Kidney capillary endothelial cell (primary cell): ENCODE results near the gene STIP1.
"Not testable (repeated sequence)": the region's sequence is repeated elsewhere in the genome, so short reads cannot be mapped to it uniquely, and the experiment has no call there.

ENCODE experiments used
- DNase-seq: peaks from one replicate; pipeline ENCODE4 v3.0.0-alpha.2; 2018; ENCODE audit warnings: low spot score

STIP1 gene

DNA sequence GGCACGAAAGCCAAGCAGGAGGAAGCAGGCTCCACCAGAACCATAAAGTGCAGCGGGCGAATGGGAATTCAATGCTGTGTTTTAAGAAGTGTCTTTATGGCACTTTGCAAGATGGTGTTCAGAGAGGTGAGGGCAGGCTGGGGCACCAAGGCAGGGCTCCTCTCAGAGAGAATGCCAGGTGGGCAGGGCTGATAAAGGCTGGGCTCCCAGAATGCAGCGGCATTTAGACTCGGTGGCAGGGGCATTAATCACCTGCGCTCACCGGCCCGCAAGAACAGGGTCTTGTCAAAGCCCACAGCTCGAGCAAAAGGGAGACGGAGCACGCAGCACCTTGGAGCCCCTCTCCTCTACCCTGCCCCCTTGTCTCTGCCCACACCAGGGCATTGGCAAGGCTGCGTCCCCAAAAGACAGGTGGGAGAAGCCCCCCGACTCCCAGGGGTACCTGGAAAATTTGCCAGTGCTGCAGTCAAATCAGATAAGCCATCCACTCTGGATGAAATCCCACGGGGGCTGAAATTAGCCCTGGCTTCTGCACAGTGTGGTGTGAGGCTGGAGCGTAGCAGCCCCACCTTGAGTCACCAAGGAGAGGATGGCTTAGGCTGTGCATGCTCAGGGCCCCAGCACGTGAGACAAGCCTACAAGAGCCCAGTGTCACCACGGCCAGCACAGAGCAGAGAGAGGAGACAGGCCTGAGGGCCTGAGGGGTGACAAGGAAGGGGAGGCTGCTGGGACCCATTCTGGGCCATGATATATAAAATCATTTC lies 28.2 kb upstream of the STIP1 start:
- no peak for DNase-seq

DNA sequence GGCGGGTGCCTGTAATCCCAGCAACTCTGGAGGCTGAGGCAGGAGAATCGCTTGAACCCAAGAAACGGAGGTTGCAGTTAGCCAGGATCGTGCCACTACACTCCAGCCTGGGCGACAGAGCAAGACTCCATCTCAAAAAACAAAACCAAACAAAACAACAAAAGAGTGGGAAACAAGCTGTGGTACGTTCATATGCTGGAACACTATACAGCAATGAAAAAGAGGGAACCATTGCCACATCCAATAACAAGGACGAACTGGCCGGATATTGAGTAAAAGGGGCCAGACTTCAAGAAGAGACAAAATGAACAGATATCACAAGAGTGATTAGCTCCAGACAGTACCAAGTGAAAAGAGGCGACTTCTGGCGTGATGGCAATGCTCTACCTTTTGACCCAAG lies 24.9 kb upstream of the STIP1 start:
- DNase-seq: no peak

DNA sequence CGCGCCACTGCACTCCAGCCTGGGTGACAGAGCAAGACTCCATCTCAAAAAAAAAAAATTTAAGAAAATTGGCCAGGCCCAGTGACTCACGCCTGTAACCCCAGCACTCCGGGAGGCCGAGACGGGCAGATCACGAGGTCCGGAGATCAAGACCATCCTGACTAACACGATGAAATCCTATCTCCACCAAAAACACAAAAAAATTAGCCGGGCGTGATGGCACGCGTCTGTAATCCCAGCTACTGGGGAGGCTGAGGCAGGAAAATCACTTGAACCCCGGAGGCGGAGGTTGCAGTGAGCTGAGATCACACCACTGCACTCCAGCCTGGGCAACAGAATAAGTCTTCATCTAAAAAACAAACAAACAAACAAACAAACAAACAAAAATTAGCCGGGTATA lies 23.2 kb upstream of the STIP1 start:
- DNase-seq: not testable (repeated sequence)

DNA sequence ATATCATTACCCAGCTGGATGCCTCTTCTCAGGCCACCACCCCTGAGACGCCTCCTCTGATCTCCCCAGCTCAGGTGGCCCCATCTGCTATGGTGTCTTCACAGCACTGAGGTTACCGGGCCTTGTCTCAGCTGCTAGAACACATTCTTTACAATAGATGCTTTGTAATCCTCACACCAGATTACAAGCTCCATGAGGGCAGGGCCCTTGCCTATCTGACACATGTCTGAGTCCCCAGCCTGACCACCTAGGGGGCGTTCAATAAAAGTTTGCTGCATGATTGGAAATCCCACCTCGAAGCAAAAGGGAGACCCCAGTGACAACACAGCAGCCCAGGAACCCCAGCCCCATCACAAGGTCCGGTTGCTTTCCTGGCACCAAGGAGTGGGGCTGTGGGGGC lies 22.0 kb upstream of the STIP1 start:
- DNase-seq: no peak

DNA sequence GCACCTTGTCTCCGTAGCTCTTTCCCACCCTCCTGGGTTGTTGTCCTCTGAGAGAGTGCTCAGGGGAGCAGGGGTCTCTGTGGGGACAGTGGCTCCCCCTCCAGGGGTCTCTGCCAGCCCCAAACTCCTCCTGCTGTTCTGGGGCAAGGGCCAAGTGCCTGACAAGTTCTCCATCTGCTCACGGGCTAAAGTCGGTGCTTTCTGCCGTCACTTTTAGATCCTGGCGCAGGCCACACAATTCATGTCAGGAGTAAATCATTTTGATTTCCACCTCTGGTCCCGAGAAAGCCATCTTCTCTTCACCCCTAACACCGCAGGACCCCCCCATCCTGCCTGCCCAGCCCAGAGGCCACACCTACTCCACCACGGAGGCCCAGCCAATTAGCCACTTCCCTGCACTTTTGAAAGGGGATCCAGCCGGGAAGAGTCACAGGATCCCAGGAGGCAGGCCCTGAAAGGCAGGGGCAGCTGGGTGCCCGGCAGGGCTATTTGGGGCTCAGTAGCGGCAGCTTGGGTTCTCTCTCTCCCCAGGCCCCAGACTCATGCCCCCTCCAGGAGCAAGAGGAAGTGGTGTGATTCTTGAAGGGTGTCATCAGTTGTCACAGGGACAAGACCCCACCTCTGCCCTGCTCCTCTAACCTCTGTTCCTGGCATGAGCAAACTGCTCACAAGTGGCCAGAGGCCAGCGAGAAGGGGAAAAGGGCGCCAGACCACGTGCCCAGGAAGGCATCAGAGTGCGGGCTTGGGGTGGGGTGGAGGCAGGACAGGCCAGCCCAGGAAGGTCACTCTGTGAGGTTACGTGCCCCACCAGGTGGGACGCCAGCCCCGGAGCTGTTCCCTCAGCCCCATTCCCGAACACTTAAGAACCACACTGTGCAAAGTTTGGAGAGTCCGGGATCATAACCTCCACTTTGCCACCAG lies 21.3 kb upstream of the STIP1 start:
- no peak for DNase-seq

DNA sequence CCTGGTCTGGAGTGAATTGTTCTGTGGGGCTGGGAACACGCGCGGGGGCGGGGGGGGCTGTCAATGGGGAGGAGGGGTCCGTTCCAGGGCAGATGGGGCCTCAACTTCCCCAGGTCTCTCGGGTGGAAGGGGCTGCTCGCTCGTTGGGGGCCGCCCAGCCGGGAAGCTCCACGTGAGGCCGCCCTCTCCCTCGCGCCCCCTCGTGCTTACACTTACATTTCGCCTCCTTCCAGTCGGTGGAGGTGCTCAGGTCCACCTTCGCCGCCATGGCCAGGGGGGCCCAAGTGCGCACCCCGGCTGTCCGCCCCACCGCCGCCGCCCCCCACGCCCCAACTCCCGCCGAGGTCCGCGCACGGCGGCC lies 20.5 kb upstream of the STIP1 start:
- no peak for DNase-seq

DNA sequence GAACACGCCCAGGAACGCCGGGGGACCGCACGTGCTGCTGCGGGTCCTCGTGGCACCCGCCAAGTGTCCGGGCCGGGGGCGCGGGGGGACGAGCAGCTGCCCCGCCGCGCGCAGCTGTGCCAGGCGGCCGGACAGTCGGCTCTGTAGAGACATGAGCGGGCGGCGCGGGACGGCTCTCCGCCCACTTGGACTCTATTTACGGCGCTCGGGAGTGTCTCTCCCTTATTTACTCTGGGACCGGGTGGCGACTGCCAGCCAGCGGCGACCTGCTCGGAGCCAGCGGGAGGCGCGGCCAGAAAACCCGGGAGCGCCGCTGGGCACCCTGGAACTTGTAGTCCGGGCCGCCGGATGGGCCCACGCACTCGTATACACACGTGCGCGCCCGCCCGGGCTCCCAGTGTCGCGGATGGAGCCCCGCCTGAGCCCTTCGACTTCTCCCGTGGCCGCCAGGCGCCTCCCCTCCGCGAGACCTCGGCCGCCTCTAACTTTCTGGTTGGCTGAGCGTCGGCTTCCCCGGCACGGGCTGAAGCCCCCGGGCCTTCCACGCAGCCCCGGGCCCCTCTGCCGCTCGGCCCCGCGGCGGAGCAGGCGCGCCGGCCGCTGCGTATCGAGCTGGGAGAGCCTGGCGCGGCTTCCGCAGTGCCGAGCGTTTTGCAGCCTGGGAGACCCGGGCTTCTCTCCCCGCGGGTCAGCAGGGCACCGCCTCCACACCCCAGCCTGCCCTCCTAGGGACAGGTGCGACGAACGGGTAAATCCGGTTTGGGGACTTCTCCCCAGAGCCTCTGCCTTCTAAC lies 19.9 kb upstream of the STIP1 start, which contains the start of gene MACROD1:
Gene MACROD1, minus strand, starts transcription at position 272 of the 794 bp plus-strand sequence. Its CDS starts 119 bp downstream, at position 153.
- peak; percentile 75 for DNase-seq

DNA sequence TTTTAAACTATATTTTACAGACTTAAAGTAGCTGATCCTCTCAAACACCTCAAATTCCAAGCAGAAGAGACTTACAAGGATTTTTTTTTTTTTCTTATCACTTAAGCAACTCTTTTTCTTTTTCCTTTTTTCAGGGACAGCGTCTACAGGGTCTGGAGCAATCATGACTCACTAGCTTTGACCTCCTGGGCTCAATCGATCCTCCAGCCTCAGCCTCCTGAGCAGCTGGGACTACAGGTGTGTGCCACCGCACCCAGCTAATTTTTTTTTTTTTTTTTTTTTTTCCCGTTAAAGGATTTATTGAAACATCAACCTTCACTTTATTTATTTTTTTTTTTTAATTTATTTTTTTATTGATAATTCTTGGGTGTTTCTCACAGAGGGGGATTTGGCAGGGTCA lies 15.6 kb upstream of the STIP1 start:
- no peak for DNase-seq

DNA sequence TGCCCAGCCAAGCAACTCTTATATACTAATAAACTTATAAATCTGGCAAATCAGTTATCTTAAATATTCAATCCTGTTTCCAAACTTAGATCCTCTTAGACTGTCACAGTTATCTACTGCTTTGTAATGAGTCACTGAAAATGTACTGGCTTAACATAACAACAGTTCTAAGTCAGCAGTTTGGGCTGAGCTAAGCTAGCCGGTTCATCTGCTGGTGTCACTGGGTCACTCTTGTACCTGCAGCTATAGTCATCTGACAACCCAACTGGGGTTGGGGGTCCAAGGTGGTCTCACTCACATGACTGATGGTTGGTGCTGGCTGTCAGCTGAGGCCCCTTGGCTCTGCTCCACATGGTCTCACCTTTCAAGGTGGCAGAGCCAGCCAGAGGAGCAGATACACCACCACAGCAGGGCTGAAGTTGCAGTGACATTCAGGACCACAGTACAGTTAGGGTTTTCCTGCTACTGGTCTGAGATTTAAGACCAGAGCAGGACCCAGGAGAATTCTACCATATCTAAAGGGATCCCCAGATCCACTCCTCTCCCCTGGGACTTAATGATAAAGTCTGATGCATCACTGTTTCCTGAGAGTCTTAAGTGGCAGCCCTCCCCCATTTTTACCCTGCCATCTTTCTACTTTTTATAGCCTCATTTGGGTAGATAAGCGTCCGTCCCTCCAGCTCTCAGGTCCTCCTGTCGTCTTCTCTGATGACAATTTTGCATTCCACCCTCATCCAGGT lies 12.2 kb upstream of the STIP1 start:
- DNase-seq: no peak

DNA sequence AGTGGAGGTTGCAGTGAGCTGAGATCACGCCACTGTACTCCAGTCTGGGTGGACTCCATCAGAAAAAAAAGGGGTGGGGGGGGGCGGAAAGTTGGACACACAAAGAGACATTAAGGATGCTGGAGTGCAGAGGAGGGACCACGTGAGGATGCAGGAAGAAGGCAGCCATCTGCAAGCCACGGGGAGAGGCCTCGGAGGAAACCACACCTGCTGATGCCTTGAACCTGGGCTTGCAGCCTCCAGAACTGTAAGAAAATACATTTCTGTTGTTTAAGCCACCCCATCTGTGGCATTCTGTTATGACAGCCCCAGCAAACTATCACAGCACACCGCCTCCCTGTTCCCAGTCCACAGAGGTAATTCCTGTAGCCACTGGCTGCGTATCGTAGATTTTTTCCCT lies 9.2 kb upstream of the STIP1 start:
- DNase-seq: no peak

DNA sequence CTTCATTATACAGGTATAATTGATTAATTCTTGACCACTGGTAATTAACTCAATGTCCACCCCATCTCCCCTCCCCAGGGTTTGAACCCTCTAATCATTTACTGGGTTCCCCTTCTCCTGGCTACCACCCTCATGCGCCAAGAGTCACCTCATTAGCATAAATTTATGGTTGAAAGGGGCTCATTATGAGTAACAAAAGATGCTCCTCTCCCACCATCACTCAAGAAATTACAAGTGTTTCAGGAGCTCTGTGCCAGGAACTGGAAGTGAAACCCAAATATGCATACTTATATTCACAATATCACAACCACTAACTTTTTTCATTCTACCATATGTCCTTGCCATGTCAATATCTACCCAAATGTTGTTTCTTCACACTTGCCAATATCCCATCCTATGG lies 7.8 kb upstream of the STIP1 start:
- no peak for DNase-seq

DNA sequence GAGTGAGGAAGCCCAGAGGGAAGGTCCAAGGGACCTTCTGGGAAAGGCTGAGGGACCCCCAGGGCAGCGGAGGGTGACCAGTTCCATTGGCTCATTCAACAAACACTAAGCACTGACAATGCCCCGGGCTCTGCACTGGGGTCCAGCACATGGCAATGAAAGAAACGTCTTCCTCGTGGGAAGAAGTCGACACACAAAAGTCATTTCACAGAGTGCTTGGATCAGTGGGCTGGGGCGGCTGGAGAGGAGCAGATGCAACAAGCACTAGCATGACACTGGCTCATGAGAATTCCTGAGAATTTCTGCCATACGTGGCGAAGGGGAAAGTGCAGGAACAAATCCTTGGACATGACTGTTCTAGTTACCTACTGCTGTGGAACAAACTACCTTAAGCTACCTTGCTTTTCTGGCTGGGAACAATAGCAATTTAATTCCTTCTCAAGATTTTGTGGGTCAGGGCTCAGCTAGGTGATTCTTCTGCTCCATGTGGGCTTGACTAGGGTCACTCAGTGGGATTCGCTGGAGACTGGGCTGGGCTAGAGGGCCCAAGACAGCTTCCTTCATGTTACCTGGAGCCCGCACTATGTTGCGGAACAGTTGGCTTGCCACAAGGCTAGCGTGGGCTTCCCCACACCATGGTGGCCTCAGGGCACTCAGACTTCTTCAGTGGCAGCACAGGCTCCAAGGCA lies 6.9 kb upstream of the STIP1 start:
- DNase-seq: no peak

DNA sequence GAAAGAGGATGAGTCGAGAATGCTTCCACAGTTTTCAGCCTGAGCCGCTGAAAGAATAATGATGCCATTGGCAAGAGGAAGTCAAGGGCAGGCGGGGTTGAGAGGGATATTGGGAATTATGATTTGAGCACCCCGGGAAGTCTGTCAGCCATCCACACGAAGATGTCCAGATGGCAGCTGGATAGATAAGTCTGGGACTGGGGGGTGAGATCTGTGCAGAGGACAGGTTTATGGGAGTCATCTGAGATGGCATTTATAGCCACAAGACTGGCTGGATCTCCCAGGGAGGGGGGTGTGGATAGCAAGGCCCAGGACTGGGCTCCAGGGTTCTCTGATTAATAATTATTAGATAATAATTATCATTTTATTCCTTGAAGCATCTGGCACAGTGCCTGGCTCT lies 5.1 kb upstream of the STIP1 start:
- no peak for DNase-seq

DNA sequence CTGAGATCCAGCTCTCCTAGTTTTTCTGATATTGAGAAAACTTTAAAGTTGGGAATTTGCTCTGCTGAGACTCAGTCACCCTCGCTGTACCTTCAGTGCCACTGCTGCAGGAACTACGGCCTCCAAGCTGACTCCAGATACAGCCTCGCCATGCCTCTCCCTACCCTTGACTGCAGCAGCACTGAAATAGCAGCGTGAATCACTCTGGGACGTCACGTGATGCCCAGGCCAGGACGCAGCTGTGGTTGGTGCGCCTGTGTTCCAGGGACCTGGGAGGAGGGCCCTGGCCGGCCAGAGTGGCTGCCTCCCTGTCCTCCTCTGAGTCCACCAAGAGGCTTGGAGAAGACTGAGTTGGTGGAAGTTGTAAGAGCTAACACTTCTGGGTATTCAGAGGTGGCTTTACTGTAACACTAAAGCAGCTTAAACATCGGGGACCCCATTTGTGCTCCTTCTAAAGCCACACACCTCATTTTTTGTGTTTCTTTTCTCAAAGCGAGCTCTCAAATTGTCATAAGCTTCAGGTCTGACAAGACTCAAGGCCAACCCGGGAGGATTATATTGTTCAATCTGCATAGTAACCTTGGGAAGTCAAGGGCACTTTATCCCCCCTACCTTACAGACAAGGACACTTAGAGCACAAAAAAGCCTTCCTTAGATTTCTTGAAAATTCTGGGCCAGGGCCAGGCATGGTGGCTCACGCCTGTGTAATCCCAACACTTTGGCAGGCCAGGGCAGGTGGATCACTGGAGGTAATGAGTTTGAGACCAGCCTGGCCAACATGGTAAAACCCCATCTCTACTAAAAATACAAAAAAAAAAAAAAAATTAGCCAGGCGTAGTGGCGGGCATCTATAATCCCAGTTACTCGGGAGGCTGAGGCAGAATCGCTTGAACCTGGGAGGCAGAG lies 4.2 kb upstream of the STIP1 start:
- DNase-seq: peak; percentile 92

DNA sequence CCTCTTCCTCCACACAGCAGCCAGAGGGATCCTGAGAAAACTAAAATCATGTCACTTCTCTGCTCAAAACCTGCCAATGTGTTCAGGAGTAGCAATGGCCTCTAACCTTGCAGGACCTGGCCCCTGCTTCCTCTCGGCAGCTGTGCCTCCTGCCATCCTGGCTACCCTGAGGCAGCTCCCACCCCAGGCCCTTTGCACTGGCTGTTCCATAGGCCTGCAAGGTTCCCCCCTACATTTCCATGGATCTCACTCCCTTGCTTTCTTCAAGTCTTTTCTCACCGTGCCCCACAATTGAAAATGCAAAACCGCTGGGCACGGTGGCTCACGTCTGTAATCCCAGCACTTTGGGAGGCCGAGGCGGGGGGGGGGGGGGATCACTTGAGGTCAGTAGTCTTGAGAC lies 2.1 kb upstream of the STIP1 start:
- DNase-seq: no peak

DNA sequence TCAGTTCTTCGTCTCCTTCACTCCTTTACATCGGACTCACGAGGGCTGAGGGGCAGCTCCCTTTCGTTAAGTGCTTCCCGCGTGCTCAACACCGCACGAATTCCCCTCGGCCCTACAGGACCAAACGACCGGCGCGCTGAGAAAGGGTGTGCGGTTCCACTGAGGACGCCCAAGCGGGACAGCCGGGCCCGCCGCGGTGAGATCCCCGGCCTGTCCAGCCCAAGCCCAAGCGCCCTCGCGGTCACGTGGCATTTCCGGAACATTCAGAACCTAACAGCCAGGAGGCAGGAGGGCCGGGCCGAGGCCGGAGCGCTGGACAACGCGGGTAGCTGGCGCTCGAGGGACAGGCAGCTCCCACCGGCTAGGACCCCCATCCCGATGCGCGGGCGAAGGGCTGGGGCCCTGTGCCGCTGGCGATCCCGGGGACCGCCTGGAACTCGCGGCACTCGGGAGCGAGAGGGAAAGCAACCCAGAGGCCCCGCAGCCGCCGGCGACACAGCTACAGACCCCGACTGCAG lies 737 bp upstream of the STIP1 start:
- DNase-seq: peak; percentile 72

DNA sequence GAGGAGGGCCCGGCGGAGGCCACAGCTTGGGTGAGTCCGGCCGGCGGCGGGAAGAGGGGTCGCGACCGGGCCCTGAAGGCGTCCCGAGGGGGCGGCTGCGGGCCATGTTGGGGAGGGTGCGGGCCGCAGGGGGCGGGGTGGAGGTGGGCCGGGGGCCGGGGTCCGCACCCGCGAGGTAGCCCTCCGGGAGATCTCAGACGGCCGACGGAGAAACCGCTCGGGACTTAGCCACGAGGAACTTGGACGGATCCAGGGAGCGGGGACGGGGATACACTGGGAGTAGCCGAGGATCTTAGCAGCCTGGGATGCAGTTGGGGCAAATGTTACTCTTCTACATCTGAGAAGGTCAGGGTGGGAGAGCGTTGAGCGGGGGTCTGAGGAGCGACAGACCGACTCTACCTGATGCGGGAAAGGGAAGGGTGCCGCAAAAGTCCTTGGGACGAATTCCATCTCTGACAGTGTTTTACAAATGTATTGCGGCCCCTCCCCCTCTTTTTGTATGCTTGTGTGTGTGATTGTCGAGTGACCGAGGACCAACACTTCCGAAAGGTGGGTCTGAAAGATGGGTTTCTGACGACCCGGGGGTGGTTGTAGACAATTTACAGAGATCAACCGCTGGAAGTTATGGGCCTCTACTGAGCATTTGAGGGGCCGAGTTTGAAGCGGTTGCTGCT lies 658 bp downstream of the STIP1 start:
- DNase-seq: no peak

DNA sequence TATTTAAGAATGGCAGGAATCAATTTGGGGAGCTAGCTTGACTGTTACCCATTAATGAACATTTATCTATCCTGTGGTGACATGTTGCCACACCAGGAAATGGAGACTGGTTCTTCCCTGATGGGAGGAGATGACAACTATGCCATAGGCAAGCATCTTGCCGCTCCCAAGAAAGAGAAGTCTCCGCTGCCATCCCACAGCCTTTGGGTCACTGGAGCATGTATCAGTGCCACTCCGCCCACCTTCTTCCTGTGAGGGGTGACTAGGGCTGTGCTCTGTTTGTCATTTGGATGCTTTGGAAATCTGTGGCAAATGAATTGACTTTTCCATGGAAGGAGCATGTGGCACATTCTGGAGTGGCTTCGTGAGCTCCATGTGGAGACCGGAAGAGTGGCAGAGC lies 6.5 kb downstream of the STIP1 start:
- DNase-seq: no peak

DNA sequence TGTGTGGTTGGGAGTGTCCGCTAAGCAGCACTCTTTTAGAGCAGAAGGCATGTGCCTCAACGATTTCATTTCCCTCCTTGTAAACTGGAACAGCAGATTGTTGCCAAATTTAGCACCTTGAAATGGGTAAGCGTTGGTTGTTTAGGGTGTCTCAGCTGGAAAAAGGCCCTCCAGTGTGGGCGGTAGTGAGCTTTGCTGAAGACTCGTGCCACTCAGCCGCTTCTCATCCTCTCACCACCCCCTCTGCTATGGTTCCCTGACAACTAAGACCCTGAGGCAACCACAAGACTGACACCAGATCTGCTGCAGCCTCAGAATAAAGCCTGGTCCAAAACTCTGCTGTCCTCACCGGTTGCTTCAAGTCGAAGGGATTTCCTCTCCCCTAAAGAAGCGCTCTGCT lies 10.7 kb downstream of the STIP1 start:
- no peak for DNase-seq
